CD4-positive, alpha-beta T cell treated with Interleukin-21 for 1 hour (primary cell): Measurements from ENCODE around the gene CORO2B.
A peak's percentile ranks its signal among the peaks of the same experiment; 100 is the strongest.

Experiments
- DNase-seq: peaks from one replicate; pipeline ENCODE4 v3.0.0-alpha.2; 2020

The CORO2B gene

GRCh38 chr15:68578980-68579935 lies at the start of gene CORO2B:
Gene CORO2B, plus strand, starts transcription at chr15:68578993. Its CDS starts 270 bp downstream, at chr15:68579263.
- no peak for DNase-seq

GRCh38 chr15:68531387-68532179 lies 47.2 kb upstream of the CORO2B start:
- DNase-seq = no peak

- DNase-seq = no peak
Observed at GRCh38 chr15:68536331-68537095, 42.3 kb upstream of the CORO2B start.

- no peak for DNase-seq
Observed at GRCh38 chr15:68537097-68537496, 41.7 kb upstream of the CORO2B start.

GRCh38 chr15:68537506-68537905 lies 41.3 kb upstream of the CORO2B start:
- no peak for DNase-seq

- DNase-seq = no peak
Observed at GRCh38 chr15:68538311-68538710, 40.5 kb upstream of the CORO2B start.

- DNase-seq = no peak
Observed at GRCh38 chr15:68541743-68542142, 37.0 kb upstream of the CORO2B start.

- no peak for DNase-seq
Observed at GRCh38 chr15:68542348-68542747, 36.4 kb upstream of the CORO2B start.

- no peak for DNase-seq
Observed at GRCh38 chr15:68542771-68543164, 36.0 kb upstream of the CORO2B start.

GRCh38 chr15:68543165-68544008 lies 35.4 kb upstream of the CORO2B start:
- no peak for DNase-seq

- DNase-seq = no peak
Observed at GRCh38 chr15:68546318-68546717, 32.5 kb upstream of the CORO2B start.

GRCh38 chr15:68548364-68548763 lies 30.4 kb upstream of the CORO2B start:
- DNase-seq = no peak

- DNase-seq = no peak
Observed at GRCh38 chr15:68550004-68550403, 28.8 kb upstream of the CORO2B start.

- DNase-seq = peak; percentile 56
Observed at GRCh38 chr15:68550498-68551295, 28.1 kb upstream of the CORO2B start.

GRCh38 chr15:68551296-68551635 lies 27.5 kb upstream of the CORO2B start:
- DNase-seq = no peak

GRCh38 chr15:68552344-68552743 lies 26.4 kb upstream of the CORO2B start:
- no peak for DNase-seq

GRCh38 chr15:68552773-68553172 lies 26.0 kb upstream of the CORO2B start:
- DNase-seq = no peak

- DNase-seq = no peak
Observed at GRCh38 chr15:68553314-68553993, 25.3 kb upstream of the CORO2B start.

GRCh38 chr15:68553994-68554720 lies 24.6 kb upstream of the CORO2B start:
- DNase-seq = peak; percentile 48
